Brain microvascular endothelial cell (primary cell): ENCODE measurements around the gene TTC34.
A peak's percentile ranks its signal among the peaks of the same experiment; 100 is the strongest.
"Not testable (repeated sequence)": the region's sequence is repeated elsewhere in the genome, so short reads cannot be mapped to it uniquely, and the experiment has no call there.

Source experiments
- DNase-seq: peaks from one replicate; pipeline ENCODE4 v3.0.0-alpha.2; 2020
- H3K27ac ChIP-seq: fragments of 250-450 bp; sonication (Bioruptor Pico); 2 replicates; pipeline ENCODE4 v1.5.1; 2020; ENCODE audit warnings: mild to moderate bottlenecking, moderate library complexity
- H3K27me3 ChIP-seq: fragments of 250-450 bp; sonication (Bioruptor Pico); replicated peaks from 2 replicates; pipeline ENCODE4 v1.5.1; 2020; ENCODE audit warnings: mild to moderate bottlenecking
- H3K36me3 ChIP-seq: fragments of 250-450 bp; sonication (Bioruptor Pico); replicated peaks from 2 replicates; pipeline ENCODE4 v1.5.1; 2020; ENCODE audit warnings: mild to moderate bottlenecking
- H3K4me3 ChIP-seq: 2 replicates; pipeline ENCODE4 v1.5.1; 2011; ENCODE audit warnings: low read depth, mild to moderate bottlenecking, control low read depth, low read length, moderate library complexity
- in situ Hi-C: cut with HindIII; loops from 2 replicates; pipeline ENCODE4 v1.10.0; 2017; ENCODE audit warnings: low sequenced_read_pairs, low pct_ligation_motif_present
- TF ChIP-seq, protein P1 (sequence below): IDR thresholded peaks from 2 replicates; pipeline ENCODE4 v1.5.1; 2011; ENCODE audit warnings: low read depth, mild to moderate bottlenecking, moderate library complexity, low read length, control low read depth, inconsistent platforms; ENCODE audit errors: missing control alignments

TTC34 gene

GRCh38 chr1:2657909-2658308, 143.6 kb downstream of the TTC34 start:
- in situ Hi-C loops, DNase-seq, H3K36me3 ChIP-seq: not testable (repeated sequence)

DNA sequence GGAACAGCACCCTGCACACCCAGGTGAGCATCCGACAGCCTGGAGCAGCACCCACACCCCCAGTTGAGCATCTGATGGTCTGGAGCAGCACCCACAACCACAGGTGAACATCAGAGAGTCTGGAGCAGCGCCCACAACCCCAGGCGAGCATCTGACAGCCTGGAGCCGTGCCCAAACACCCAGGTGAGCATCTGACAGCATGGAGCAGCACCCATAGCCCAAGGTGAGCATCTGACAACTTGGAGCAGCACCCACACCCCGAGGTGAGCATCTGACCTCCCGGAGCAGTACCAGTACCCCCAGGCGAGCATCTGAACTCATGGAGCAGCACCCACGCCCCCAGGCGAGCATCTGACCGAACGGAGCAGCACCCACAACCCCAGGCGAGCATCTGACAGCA, 144.4 kb downstream of the TTC34 start:
- in situ Hi-C loops, DNase-seq, H3K27ac ChIP-seq, H3K27me3 ChIP-seq, H3K4me3 ChIP-seq, H3K36me3 ChIP-seq: not testable (repeated sequence)

More at GRCh38 chr1:2657909-2658308, 143.6 kb downstream of the TTC34 start:
- H3K4me3 ChIP-seq, H3K27me3 ChIP-seq, H3K27ac ChIP-seq: not testable (repeated sequence)

- DNase-seq, H3K27me3 ChIP-seq, in situ Hi-C loops, H3K36me3 ChIP-seq, H3K27ac ChIP-seq, H3K4me3 ChIP-seq: not testable (repeated sequence)
Measured at GRCh38 chr1:2655598-2656434, 145.7 kb downstream of the TTC34 start.

DNA sequence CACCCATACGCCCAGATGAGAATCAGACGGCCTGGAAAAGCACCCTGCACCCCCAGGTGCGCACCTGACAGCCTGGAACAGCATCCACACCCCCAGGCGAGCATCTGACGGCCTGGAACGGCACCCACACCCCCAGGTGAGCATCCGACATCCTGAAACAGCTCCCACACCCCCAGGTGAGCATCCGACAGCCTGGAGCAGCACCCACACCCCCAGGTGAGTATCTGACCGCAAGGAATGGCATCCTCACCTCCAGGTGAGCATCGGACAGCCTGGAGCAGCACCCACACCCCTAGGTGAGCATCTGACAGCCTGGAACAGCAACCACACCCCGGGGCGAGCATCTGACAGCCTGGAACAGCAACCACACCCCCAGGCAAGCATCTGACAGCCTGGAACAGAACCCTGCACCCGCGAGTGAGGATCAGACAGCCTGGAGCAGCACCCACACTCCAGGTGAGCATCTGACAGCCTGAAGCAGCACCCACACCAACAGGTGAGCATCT, 147.0 kb downstream of the TTC34 start:
- H3K4me3 ChIP-seq, in situ Hi-C loops, H3K36me3 ChIP-seq, DNase-seq, H3K27ac ChIP-seq, H3K27me3 ChIP-seq: not testable (repeated sequence)

DNA sequence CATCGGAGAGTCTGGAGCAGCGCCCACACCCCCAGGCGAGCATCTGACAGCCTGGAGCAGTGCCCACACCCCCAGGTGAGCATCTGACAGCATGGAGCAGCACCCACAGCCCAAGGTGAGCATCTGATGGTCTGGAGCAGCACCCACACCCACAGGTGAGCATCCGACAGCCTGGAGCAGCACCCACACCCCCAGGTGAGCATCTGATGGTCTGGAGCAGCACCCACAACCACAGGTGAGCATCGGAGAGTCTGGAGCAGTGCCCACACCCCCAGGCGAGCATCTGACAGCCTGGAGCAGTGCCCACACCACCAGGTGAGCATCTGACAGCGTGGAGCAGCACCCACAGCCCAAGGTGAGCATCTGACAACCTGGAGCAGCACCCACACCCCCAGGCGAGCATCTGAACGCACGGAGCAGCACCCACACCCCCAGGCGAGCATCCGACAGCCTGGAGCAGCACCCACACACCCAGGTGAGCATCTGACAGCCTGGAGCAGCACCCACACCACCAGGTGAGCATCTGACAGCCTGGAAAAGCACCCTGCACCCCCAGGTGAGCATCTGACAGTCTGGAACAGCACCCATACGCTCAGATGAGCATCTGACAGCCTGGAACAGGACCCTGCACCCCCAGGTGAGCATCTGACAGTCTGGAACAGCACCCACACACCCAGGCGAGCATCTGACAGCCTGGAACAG, 147.6 kb downstream of the TTC34 start:
- in situ Hi-C loops, H3K36me3 ChIP-seq, H3K27ac ChIP-seq, H3K27me3 ChIP-seq, H3K4me3 ChIP-seq: not testable (repeated sequence)
- peak; percentile 47 for DNase-seq

- in situ Hi-C loops, H3K36me3 ChIP-seq, H3K27ac ChIP-seq, H3K4me3 ChIP-seq, H3K27me3 ChIP-seq: not testable (repeated sequence)
- peak; percentile 18 for DNase-seq
Measured at GRCh38 chr1:2652926-2653571, 148.4 kb downstream of the TTC34 start.

DNA sequence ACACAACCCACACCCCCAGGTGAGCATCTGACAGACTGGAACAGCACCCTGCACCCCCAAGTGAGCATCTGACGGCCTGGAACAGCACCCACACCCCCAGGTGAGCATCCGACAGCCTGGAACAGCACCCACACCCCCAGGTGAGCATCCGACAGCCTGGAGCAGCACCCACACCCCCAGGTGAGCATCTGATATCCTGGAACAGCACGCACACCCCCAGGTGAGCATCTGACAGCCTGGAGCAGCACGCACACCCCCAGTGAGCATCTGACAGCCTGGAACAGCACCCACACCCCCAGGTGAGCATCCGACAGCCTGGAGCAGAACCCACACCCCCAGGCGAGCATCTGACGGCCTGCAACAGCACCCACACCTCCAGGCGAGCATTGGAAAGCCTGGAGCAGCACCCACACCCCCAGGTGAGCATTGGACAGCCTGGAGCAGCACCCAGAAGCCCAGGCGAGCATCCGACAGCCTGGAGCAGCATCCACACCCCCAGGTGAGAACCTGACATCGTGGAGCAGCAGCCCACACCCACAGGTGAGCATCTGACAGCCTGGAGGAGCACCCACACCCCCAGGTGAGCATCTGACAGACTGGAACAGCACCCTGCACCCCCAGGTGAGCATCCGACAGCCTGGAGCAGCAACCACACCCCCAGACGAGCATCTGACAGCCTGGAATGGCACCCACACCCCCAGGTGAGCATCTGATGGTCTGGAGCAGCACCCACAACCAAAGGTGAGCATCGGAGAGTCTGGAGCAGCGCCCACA, 149.2 kb downstream of the TTC34 start:
- H3K27ac ChIP-seq, in situ Hi-C loops, H3K36me3 ChIP-seq, H3K27me3 ChIP-seq, DNase-seq, H3K4me3 ChIP-seq: not testable (repeated sequence)

- TF ChIP-seq, protein P1, sequence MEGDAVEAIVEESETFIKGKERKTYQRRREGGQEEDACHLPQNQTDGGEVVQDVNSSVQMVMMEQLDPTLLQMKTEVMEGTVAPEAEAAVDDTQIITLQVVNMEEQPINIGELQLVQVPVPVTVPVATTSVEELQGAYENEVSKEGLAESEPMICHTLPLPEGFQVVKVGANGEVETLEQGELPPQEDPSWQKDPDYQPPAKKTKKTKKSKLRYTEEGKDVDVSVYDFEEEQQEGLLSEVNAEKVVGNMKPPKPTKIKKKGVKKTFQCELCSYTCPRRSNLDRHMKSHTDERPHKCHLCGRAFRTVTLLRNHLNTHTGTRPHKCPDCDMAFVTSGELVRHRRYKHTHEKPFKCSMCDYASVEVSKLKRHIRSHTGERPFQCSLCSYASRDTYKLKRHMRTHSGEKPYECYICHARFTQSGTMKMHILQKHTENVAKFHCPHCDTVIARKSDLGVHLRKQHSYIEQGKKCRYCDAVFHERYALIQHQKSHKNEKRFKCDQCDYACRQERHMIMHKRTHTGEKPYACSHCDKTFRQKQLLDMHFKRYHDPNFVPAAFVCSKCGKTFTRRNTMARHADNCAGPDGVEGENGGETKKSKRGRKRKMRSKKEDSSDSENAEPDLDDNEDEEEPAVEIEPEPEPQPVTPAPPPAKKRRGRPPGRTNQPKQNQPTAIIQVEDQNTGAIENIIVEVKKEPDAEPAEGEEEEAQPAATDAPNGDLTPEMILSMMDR, result no peak
- Histone ChIP-seq H3K27me3 (no peaks in the 10 kb centered on the region), H3K27ac (no peak overlapping the region), H3K4me3 (no peak overlapping the region), H3K36me3 (no peaks in the 10 kb centered on the region)
- in situ Hi-C loops, result no loop called here
- DNase-seq, result no peak
Measured at GRCh38 chr1:2650967-2651645, 150.4 kb downstream of the TTC34 start.
